GM12892 (cell line): ENCODE measurements around the gene TEKT5.

Experiments
- DNase-seq: peaks from one replicate; pipeline ENCODE4 v3.0.0; 2011; ENCODE audit not compliant: insufficient read length
- FAIRE-seq: peaks from 2 replicates; lab custom pipeline; 2011; peaks lifted over from hg19 to GRCh38; lab: Jason Lieb, UNC
- POLR2A ChIP-seq: IDR thresholded peaks from 2 replicates; pipeline ENCODE4 v1.6.1; 2011; ENCODE audit warnings: low read depth, low read length, control low read depth
- POLR2AphosphoS5 ChIP-seq: IDR thresholded peaks from 2 replicates; pipeline ENCODE4 v1.6.1; 2011; ENCODE audit warnings: low read depth, low read length, control low read depth
- TAF1 ChIP-seq: IDR thresholded peaks from 2 replicates; pipeline ENCODE4 v1.6.1; 2011; ENCODE audit warnings: low read depth, mild to moderate bottlenecking, control low read depth, low read length, borderline replicate concordance

The TEKT5 gene

DNA sequence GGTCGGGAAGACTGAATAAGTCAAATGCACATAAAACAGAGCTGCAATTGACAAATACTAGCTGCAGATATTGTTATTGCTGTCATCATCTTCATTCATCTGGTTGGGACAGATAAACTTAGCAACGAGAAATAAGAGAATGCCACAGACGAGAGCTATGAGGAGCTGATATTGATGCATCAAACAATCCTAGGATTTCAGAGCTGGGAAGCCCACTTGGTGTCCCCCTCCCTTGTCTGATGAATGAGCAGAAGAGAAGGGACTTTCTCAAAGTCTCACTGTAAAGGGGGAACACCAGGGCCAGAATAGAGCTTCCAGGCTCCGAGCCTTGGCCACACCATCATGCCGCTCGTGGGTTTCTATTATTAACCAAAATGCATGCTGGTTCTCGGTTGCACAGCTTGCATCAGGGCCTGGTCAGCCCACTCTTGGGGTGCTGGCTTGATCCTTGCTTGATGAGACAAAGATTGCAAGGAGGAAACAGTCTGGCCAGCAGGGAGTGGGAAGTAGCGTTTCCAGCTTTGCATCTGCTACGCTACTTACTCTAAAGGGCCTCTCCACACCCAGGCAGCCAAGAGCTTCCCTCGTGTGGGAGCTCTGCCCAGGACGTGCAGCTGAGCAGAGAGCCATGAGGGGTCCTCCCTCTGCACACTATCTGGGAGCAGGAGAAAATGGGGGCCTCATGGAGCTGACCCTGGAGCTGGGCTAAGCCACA, 85.9 kb downstream of the TEKT5 start:
- DNase-seq (no peak), FAIRE-seq (no peak)
- TF ChIP-seq POLR2AphosphoS5 (no peak), POLR2A (no peak), TAF1 (no peak)

DNA sequence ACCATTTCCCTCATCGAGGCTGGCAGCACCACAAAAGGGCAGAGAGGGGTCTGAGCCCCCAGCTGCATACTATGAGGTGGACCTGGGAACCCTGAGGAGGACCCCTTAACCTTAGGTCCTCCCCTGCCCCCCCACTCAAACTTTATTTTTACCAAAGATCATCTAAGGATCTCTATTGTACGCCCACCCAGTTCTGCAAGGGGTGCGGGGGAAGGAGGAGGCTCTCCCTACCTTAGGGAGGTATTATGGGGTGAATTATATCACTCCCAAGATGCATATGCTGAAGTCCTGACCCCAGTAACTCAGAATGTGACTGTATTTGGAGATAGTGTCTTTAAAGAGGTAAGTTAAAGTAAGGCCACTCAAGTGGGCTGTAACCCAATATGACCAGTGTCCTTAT, 87.6 kb downstream of the TEKT5 start:
- DNase-seq: no peak
- no peak for TF ChIP-seq POLR2AphosphoS5
- no peak for TF ChIP-seq TAF1
- TF ChIP-seq POLR2A: no peak
- FAIRE-seq: no peak

DNA sequence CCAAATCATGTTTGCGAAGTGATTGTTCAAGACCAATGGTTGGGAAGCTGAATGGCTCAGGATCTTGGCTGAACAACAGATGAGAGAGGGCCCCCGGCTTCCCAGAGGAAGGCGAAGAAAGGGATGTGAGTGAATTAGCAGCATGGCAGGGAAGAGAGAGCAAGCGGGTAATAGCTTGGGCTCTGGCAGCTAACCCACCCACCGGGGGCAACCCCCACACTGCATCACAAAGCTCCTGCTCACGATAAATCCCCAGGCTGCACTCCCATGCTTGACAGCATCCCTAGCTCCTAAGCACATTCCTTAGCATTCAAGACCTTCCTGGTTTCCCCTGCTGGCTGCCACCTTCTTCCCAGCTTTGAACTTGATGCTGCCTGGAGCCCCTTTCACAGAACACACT, 88.1 kb downstream of the TEKT5 start:
- TF ChIP-seq POLR2AphosphoS5 (no peak), POLR2A (no peak), TAF1 (no peak)
- DNase-seq (no peak), FAIRE-seq (no peak)

DNA sequence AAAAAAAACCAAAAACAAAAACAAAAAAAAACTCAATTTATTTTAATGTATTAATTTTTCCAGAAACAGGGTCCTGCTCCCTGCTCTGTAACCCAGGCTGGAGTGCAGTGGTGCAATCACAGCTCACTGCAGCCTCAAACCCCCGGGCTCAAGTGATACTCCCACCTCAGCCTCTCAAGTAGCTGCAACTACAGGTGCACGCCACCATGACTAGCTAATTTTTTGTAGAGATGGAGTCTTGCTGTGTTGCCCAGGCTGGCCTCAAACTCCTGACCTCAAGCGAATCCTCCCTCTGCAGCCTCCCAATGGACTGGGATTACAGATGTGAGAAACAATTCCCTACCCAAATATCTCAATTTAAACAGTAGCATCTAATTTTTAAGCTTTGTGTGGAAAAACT, 89.1 kb downstream of the TEKT5 start:
- TF ChIP-seq POLR2A (no peak), TAF1 (no peak), POLR2AphosphoS5 (no peak)

DNA sequence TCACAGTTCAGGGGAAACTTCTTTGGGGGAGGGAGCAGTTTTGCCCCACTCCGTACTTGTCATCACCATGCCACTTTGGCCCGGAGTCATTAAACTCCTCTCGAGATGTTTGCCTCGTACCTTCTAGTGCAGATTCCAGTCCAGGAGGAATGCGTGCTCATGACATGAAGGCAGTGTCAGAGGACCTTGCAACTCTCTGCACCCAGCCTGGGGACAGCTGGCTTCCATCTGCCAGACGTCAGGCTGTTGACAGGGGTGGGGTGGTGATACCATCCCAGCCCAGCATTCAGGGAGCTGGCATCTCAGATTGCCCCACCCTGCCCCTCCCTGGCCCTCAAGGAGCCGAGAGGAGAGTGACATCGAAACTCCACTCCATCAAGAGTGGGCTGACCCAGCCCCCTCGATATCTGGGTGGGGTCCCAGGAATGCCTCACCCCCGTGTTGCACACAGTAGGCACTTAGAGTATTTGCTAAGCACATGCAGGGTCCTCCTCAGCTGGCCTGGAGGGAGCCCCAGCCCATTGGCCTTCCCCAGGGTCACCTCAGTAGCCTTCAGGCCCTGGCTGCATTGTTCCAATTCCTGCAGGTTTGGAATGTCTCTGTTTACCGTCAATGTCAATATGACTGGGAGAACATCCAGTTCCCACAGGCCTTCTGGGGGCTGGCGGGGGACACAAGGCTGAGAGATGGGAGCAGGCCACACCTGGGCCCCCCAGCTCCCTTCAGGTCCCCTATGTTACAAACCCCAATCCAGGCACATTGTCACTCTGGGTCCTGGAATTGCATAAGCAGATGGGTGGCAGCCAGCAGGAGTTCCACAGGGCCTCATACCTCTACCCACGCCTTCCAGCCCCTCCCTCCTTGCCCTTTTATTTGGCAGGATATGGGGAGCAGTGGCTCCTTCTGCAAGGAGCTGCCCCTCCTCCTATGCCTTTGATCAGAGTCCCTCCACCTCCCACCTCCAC, 93.0 kb downstream of the TEKT5 start:
- TF ChIP-seq POLR2AphosphoS5 (no peak), POLR2A (no peak), TAF1 (no peak)
- DNase-seq: no peak
- FAIRE-seq: no peak

More for the DNA sequence above, 89.1 kb downstream of the TEKT5 start:
- FAIRE-seq: no peak
- DNase-seq: no peak

DNA sequence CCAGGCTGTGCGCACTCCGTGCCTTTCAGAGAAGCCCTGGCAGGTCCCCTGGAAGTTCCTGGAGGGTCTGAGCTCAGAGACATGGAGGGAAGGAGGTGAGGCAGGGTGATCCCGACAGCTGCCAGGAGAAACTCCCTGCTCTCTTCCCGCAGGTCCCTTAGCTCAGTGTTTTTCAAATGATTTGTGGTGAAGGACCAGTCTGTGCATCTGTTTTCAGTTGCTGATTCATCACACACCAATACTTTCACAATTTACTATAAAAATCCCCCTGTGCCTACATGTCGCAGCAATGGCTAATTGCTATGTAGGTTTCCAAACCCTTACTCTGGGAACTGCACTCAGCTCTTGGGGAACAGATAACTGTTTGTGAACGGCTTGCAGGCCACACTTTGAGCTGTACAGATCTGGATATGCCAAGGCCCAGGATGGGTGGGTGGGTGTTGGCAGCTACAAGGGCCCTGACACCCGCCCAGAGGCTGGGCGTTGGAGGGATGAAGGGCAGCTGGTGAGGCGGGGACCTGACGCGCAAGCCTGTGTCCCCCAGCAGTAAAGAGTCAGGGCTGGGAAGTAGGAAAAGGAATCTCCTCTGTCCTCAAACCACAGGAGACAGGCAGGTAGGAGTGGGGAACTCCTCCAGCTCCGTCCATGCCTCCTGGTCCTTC, 93.8 kb downstream of the TEKT5 start:
- DNase-seq: no peak

DNA sequence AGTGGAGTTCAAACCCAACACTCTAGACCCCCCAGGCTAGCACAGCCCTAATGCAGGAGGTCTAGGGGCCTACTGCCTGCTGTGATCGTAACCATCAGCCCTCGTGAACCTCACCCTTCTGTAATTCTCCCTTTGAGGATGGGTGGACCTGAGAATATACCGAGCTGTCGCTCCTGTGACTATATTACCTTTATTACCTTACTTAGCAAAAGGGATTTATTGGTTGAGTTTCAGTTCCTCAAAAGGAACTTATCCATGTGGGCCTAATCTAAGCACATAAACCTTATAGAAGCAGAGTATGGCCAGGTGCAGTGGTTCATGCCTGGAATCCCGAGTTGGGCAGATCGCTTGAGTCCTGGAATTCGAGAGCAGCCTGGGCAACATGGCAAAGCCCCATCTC, 95.1 kb downstream of the TEKT5 start:
- DNase-seq (no peak), FAIRE-seq (no peak)
- TF ChIP-seq TAF1: no peak
- TF ChIP-seq POLR2A: no peak
- TF ChIP-seq POLR2AphosphoS5: no peak

More for the DNA sequence above, 93.8 kb downstream of the TEKT5 start:
- TF ChIP-seq TAF1 (no peak), POLR2AphosphoS5 (no peak), POLR2A (no peak)
- peak; percentile 21 for FAIRE-seq

DNA sequence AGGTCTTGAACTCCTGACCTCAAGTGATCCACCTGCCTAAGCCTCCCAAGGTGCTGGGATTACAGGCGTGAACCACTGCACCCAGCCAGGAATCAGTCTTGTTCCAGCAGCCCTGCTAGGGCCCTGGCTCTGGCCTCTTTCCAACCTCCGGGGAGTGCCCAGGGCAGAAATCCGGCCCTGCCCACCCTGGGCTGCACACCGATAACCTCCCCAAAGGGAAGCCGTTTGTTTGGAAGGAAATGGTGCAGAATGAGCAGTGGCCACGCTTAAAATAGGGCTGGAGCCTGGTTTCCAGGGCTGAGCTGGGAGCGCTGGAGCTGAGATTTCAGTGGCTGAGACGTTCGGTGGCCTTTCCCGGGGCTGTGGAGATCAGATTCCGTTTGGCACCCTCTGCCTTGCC, 96.6 kb downstream of the TEKT5 start:
- DNase-seq: no peak
- no peak for FAIRE-seq
- no peak for TF ChIP-seq POLR2AphosphoS5

DNA sequence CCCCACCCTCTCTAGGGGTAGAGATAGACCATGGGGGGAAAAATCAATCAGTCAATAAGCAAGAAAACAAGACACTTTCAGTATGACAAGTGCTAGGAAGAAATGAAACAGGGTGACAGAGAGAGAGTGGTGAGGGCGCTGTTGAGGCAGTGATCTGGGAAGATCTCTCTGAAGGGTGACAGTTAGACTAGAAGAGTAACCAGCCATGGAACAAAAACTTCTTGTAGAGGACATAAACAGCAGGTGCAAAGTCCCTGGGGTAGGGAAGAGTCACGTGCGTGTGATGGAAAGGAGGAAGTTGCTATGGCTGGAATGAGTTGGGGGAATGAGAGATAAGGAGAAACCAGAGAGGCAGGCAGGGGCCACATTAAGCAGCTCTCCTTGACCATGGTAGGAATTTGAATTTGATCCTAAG, 97.5 kb downstream of the TEKT5 start:
- no peak for FAIRE-seq
- no peak for TF ChIP-seq TAF1
- TF ChIP-seq POLR2A: no peak
- DNase-seq: no peak

DNA sequence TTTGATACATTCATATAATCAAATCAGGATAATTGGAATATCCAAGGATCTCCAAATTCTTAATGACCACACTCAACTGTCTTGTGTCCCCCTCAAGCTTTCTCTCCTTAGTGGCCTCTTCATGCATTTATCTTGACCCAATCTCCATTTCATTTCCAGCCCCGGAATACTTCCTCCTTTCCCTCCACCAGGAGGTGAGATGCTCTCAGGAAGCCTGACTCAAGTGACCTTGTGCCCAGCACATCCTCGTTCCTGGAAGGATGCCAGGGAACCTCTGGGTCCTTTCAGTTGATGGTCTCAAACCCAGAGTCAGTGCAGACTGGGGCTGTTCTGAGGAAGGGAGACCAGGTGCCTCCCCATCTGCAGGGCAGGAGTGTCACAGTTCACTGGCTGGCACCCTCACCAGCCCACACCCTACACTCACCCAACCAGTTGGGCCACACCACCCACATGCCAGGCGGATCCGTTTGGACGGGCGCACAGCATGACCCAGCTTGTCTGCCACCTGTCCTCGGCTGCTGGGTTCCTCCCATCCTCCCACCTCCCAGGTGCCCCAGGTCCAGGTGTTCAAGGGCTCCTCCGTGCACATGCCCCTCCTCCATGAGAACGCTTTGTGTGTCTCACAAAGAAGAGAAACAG, 100.3 kb downstream of the TEKT5 start:
- DNase-seq (no peak), FAIRE-seq (no peak)
- TF ChIP-seq POLR2AphosphoS5 (no peak), TAF1 (no peak), POLR2A (no peak)

DNA sequence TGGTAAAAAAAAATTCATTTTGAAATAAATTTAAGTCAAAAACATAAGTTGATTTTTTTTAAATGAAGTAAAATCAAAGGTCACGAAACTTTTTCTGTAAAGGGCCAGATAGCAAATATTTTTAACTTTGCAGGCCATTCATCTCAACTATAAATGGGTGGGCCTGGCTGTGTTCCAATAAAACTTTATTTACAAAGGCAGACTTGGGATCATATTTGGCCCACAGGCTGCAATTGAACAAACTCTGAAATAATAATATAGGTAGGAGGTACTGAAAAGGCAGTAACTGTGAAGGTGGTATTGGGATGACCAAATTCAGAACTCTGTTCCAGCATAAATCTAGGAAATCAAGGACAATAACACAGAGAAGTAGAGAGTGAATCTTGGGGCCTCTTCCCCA, 102.1 kb downstream of the TEKT5 start:
- DNase-seq (no peak), FAIRE-seq (no peak)

More for the DNA sequence above, 102.1 kb downstream of the TEKT5 start:
- TF ChIP-seq POLR2A (no peak), POLR2AphosphoS5 (no peak), TAF1 (no peak)
